ENCODE data around the gene CNIH4. TPM values are rescaled to one million over a fixed set of nuclear protein-coding genes. Genes with fewer than 3 reads are reported as not detected.

The CNIH4 gene
- total and polyA plus RNA-seq, 10 of the 15 experiments (the other 5 are each of a cell fraction or from before 2014, with no cell fraction given): 23.2 to 173 (median 51.4) TPM

GRCh38 chr1:224404916-224405603 lies 48.4 kb downstream of the CNIH4 start:
- ATAC-seq: no peak
- 51% methylated on average over 3 of the region's 3 CpGs for WGBS (ENCODE audit: insufficient coverage, insufficient replicate concordance, low lambda C conversion rate, missing lambda C conversion rate)

GRCh38 chr1:224405604-224405970 lies 48.9 kb downstream of the CNIH4 start:
- no peak overlapping the region for H3K27ac ChIP-seq (ENCODE audit: control insufficient read depth, insufficient read depth)
- POLR2A ChIA-PET: no interaction called here
- H3K27me3 ChIP-seq (replicated peaks in 1 of 2; ENCODE audit: control insufficient read depth in 2 of 2, insufficient read depth in 2 of 2, low read length in 1 of 2): no peaks in the 10 kb centered on the region
- CTCF ChIA-PET: interaction anchor here (2.1 to 2.5 kb wide), 2 partner anchors 12 to 290 kb away, joined by 7 to 8 read pairs; no protein-coding TSS in a partner anchor
- no peaks in the 10 kb centered on the region; the same call in 1 of the 2 replicates for H4K20me1 ChIP-seq (ENCODE audit: control insufficient read depth, insufficient read depth)
- peaks cover 0 to 19% of the 10 kb centered on the region in 2 experiments for H3K36me3 ChIP-seq (ENCODE audit: control insufficient read depth in 2 of 2, insufficient read depth in 2 of 2, low read length in 1 of 2)
- no peaks in the 10 kb centered on the region; the same call in 1 of the 2 replicates for H3K79me2 ChIP-seq (ENCODE audit: control insufficient read depth, insufficient read depth, low read length)
- H2AFZ ChIP-seq (ENCODE audit: control insufficient read depth, low read depth, low read length): no peak overlapping the region
- no peaks in the 10 kb centered on the region for H3K9me3 ChIP-seq (replicated peaks; ENCODE audit: control insufficient read depth, insufficient read depth, low read length)
- RAD21 ChIA-PET (ENCODE audit: unreplicated experiment): interaction anchor here (1.1 kb wide), 1 partner anchor 12 kb away, joined by 3 read pairs; no protein-coding TSS in a partner anchor
- H3K4me1 ChIP-seq (ENCODE audit: control insufficient read depth, insufficient read depth, low read length): no peaks in the 10 kb centered on the region
- WGBS (ENCODE audit: insufficient coverage, insufficient replicate concordance, low lambda C conversion rate, missing lambda C conversion rate): 100% methylated on average over 2 of the region's 2 CpGs
- BruUV-seq (replicated peaks): no TSS peak
- ATAC-seq (no peak), FAIRE-seq (no peak), DNase-seq (ENCODE audit: low read depth, low spot score) (no peak)
- TF ChIP-seq HCFC1 (IDR thresholded peaks at IDR 0.05; ENCODE audit: low read length) (no peak), CBFB (IDR thresholded peaks at IDR 0.05; ENCODE audit: low read depth) (no peak), ZNF384 (IDR thresholded peaks at IDR 0.05; ENCODE audit: borderline replicate concordance, low read depth, low read length) (no peak), USF1 (IDR thresholded peaks at IDR 0.05; ENCODE audit: borderline replicate concordance, extremely low read length, insufficient read depth, low read depth, low read length) (no peak), MEF2A (IDR thresholded peaks at IDR 0.05; ENCODE audit: insufficient read depth, low read depth, low read length) (no peak), NFYB (IDR thresholded peaks at IDR 0.05; ENCODE audit: insufficient read depth, low read depth, low read length) (no peak), BCL11A (IDR thresholded peaks at IDR 0.05; ENCODE audit: low read depth, low read length) (no peak)
- SMC1A ChIA-PET (ENCODE audit: uncharacterized antibody, unreplicated experiment): interaction anchor here (0.8 to 1.6 kb wide), 3 partner anchors 9 to 38 kb away, joined by 3 read pairs; no protein-coding TSS in a partner anchor
- no peak overlapping the region for H3K9ac ChIP-seq (ENCODE audit: control insufficient read depth, insufficient read depth, low read length)
- in situ Hi-C loops (cut with MboI) (no loop called here), intact Hi-C loops (cut with micrococcal nuclease; ENCODE audit: unreplicated experiment) (no loop called here)
- H3K4me2 ChIP-seq (ENCODE audit: control insufficient read depth, insufficient read depth): no peak overlapping the region
- no peak overlapping the region for H3K4me3 ChIP-seq

More at GRCh38 chr1:224404916-224405603, 48.4 kb downstream of the CNIH4 start:
- SMC1A ChIA-PET (ENCODE audit: uncharacterized antibody, unreplicated experiment): interaction anchor here (0.8 to 2.4 kb wide), 8 partner anchors 10 to 40 kb away, joined by 3 to 11 read pairs (median 4); no protein-coding TSS in a partner anchor
- RAD21 ChIA-PET (ENCODE audit: unreplicated experiment): interaction anchor here (1.1 to 1.9 kb wide), 4 partner anchors 13 to 289 kb away, joined by 3 to 4 read pairs (median 4); no protein-coding TSS in a partner anchor
- POLR2A ChIA-PET: interaction anchor here (0.8 kb wide), 1 partner anchor 10 kb away, joined by 4 read pairs; no protein-coding TSS in a partner anchor
- CTCF ChIA-PET: interaction anchor here (1.0 to 2.5 kb wide), 8 partner anchors 11 to 289 kb away, joined by 3 to 9 read pairs (median 4); no protein-coding TSS in a partner anchor
- no peak for DNase-seq (ENCODE audit: low read depth, low spot score)
- Histone ChIP-seq H3K79me2 (ENCODE audit: control insufficient read depth, insufficient read depth, low read length) (no peaks in the 10 kb centered on the region; the same call in 1 of the 2 replicates), H2AFZ (ENCODE audit: control insufficient read depth, low read depth, low read length) (no peak overlapping the region), H3K4me1 (ENCODE audit: control insufficient read depth, insufficient read depth, low read length) (no peaks in the 10 kb centered on the region), H4K20me1 (ENCODE audit: control insufficient read depth, insufficient read depth) (no peaks in the 10 kb centered on the region; the same call in 1 of the 2 replicates), H3K36me3 (ENCODE audit: control insufficient read depth in 2 of 2, insufficient read depth in 2 of 2, low read length in 1 of 2) (peaks cover 0 to 22% of the 10 kb centered on the region in 2 experiments), H3K27me3 (replicated peaks in 1 of 2; ENCODE audit: control insufficient read depth in 2 of 2, insufficient read depth in 2 of 2, low read length in 1 of 2) (no peaks in the 10 kb centered on the region), H3K4me3 (no peak overlapping the region), H3K9me3 (replicated peaks; ENCODE audit: control insufficient read depth, insufficient read depth, low read length) (no peaks in the 10 kb centered on the region), H3K27ac (ENCODE audit: control insufficient read depth, insufficient read depth) (no peak overlapping the region), H3K9ac (ENCODE audit: control insufficient read depth, insufficient read depth, low read length) (no peak overlapping the region), H3K4me2 (ENCODE audit: control insufficient read depth, insufficient read depth) (no peak overlapping the region)
- FAIRE-seq: no peak
- TF ChIP-seq NRF1 (conservative IDR thresholded peaks at IDR 0.05; ENCODE audit: low read depth, low read length) (no peak), BACH1 (IDR thresholded peaks at IDR 0.05; ENCODE audit: borderline replicate concordance) (no peak)
- BruUV-seq (replicated peaks): no TSS peak
- intact Hi-C loops (cut with micrococcal nuclease; ENCODE audit: unreplicated experiment) (no loop called here), in situ Hi-C loops (cut with MboI) (no loop called here)
